HCT116 (cell line): ENCODE data around the gene FCHSD2. TPM values are rescaled to one million over a fixed set of nuclear protein-coding genes. Genes with fewer than 3 reads are reported as not detected.

Experiments
- ATAC-seq: fragments of 200-7000 bp; cut with Tn5 transposase; 2 replicates; pipeline ENCODE4 v1.9.1; 2020; ENCODE audit warnings: mild to moderate bottlenecking, moderate library complexity
- BruUV-seq: library from RNA; stranded (reverse); fragments of 400-500 nt; replicated peaks from 2 replicates; lab custom pipeline; 2021; lab: Mats Ljungman, UMichigan
- CTCF ChIA-PET: fragments of 300-600 bp; sonication (Branson Sonifier 250); formaldehyde crosslinking; loops from one replicate; lab custom pipeline; 2021; ENCODE audit warnings: antibody characterized with exemption; lab: Charles Lee
- POLR2A ChIA-PET: fragments of 300-600, 350-600 bp; sonication (Branson Sonifier 250); formaldehyde crosslinking; loops from one replicate; lab custom pipeline; 2021; ENCODE audit warnings: antibody characterized with exemption; lab: Charles Lee
- RAD21 ChIA-PET, 2 experiments: fragments of 300-600 bp; sonication (Branson Sonifier 250); formaldehyde crosslinking; loops; one replicate each; lab custom pipeline; 2023; ENCODE audit warnings: low total read pairs in 2 of 2; ENCODE audit not compliant: uncharacterized antibody in 2 of 2, unreplicated experiment in 2 of 2, low non-redundant PET in 1 of 2; lab: Charles Lee
- DNase-seq: peaks from one replicate; pipeline ENCODE4 v3.0.0-alpha.2; 2010; ENCODE audit warnings: low read depth, low spot score
- H2AFZ ChIP-seq: fragments of 200-600 bp; shearing (Covaris generic), sonication (generic); 2 replicates; pipeline ENCODE4 v1.6.1; 2017; ENCODE audit warnings: low read depth, mixed run types, mixed read lengths, antibody characterized with exemption, low read length; ENCODE audit not compliant: poor library complexity, severe bottlenecking
- H3K27ac ChIP-seq: 2 replicates; pipeline ENCODE4 v1.5.1; 2012; ENCODE audit warnings: low read depth, low read length
- H3K27me3 ChIP-seq: fragments of 200-600 bp; sonication (generic); 2 replicates; pipeline ENCODE4 v1.6.1; 2016; ENCODE audit warnings: mixed run types, low read length, mixed read lengths; ENCODE audit not compliant: insufficient read depth
- H3K36me3 ChIP-seq, 2 experiments: fragments of 200-500 bp in 1 of 2; fragments of 200-600 bp in 1 of 2; sonication (Bioruptor generic) in 1 of 2; sonication (generic) in 1 of 2; 2 replicates each; pipeline versions ENCODE4 v1.5.1 to v1.6.1; 2014 to 2016; ENCODE audit warnings: low read length in 2 of 2, inconsistent platforms in 1 of 2, mixed read lengths in 1 of 2, mixed run types in 1 of 2; ENCODE audit not compliant: insufficient read depth in 2 of 2, control insufficient read depth in 1 of 2
- H3K4me1 ChIP-seq, 2 experiments: fragments of 200-600 bp in 1 of 2; sonication (generic) in 1 of 2; 2 replicates each; pipeline versions ENCODE4 v1.5.1 to v1.6.1; 2012 to 2017; ENCODE audit warnings: low read length in 2 of 2, inconsistent platforms in 1 of 2, mild to moderate bottlenecking in 1 of 2, mixed read lengths in 1 of 2, mixed run types in 1 of 2, moderate library complexity in 1 of 2; ENCODE audit not compliant: insufficient read depth in 2 of 2, control insufficient read depth in 1 of 2
- H3K4me2 ChIP-seq: fragments of 200-600 bp; sonication (generic); 2 replicates; pipeline ENCODE4 v1.6.1; 2017; ENCODE audit warnings: mixed run types, low read length, mixed read lengths
- H3K4me3 ChIP-seq, 2 experiments: fragments of 200-600 bp in 1 of 2; sonication (generic) in 1 of 2; replicated peaks in 1 of 2; 2 replicates each; pipeline ENCODE4 v1.5.1; 2011 to 2016; ENCODE audit warnings: low read length in 2 of 2, control low read depth in 1 of 2, low read depth in 1 of 2, mild to moderate bottlenecking in 1 of 2, mixed read lengths in 1 of 2, mixed run types in 1 of 2
- H3K79me2 ChIP-seq: fragments of 200-600 bp; sonication (generic); 2 replicates; pipeline ENCODE4 v1.6.1; 2017; ENCODE audit warnings: mild to moderate bottlenecking, mixed run types, low read length, moderate library complexity, mixed read lengths; ENCODE audit not compliant: insufficient read depth
- H3K9ac ChIP-seq: fragments of 200-600 bp; sonication (generic); 2 replicates; pipeline ENCODE4 v1.6.1; 2016; ENCODE audit warnings: low read length, mixed read lengths
- H3K9me2 ChIP-seq: fragments of 200-600 bp; sonication (generic), shearing (Covaris generic); 2 replicates; pipeline ENCODE4 v1.6.1; 2017; ENCODE audit warnings: mixed run types, mild to moderate bottlenecking, moderate library complexity; ENCODE audit not compliant: insufficient read depth
- H3K9me3 ChIP-seq, 2 experiments: fragments of 200-500 bp in 1 of 2; fragments of 200-600 bp in 1 of 2; sonication (Bioruptor generic) in 1 of 2; sonication (generic) in 1 of 2; 2 replicates each; pipeline ENCODE4 v1.6.1; 2014 to 2017; ENCODE audit warnings: low read length in 2 of 2, mixed read lengths in 2 of 2, inconsistent platforms in 1 of 2, low read depth in 1 of 2, mild to moderate bottlenecking in 1 of 2, mixed run types in 1 of 2, moderate library complexity in 1 of 2; ENCODE audit not compliant: control insufficient read depth in 1 of 2, insufficient read depth in 1 of 2
- H4K20me1 ChIP-seq: fragments of 200-600 bp; sonication (generic), shearing (Covaris generic); 2 replicates; pipeline ENCODE4 v1.6.1; 2017; ENCODE audit warnings: mixed run types, mild to moderate bottlenecking, moderate library complexity; ENCODE audit not compliant: insufficient read depth
- CTCF ChIP-seq, 3 experiments: fragments of 200-600 bp in 1 of 3; sonication (generic) in 1 of 3; IDR thresholded peaks in 2 of 3; conservative IDR thresholded peaks in 1 of 3; 2 replicates each; pipeline ENCODE4 v1.5.1; 2012 to 2017; ENCODE audit warnings: low read depth in 2 of 3, low read length in 2 of 3, antibody characterized with exemption in 1 of 3, borderline replicate concordance in 1 of 3, control low read depth in 1 of 3, mild to moderate bottlenecking in 1 of 3, mixed read lengths in 1 of 3, mixed run types in 1 of 3, moderate library complexity in 1 of 3; ENCODE audit not compliant: insufficient read depth in 1 of 3
- EGR1 ChIP-seq: IDR thresholded peaks from 2 replicates; pipeline ENCODE4 v1.6.1; 2012; ENCODE audit warnings: low read depth
- EZH2phosphoT487 ChIP-seq: fragments of 200-600 bp; IDR thresholded peaks from 2 replicates; pipeline ENCODE4 v1.6.1; 2018; ENCODE audit warnings: antibody characterized with exemption, borderline replicate concordance
- FOSL1 ChIP-seq: IDR thresholded peaks from 2 replicates; pipeline ENCODE4 v1.6.1; 2012; ENCODE audit warnings: low read depth
- JUND ChIP-seq: IDR thresholded peaks from 2 replicates; pipeline ENCODE4 v1.6.1; 2012
- MAX ChIP-seq: IDR thresholded peaks from 2 replicates; pipeline ENCODE4 v1.6.1; 2012
- POLR2A ChIP-seq: IDR thresholded peaks from 2 replicates; pipeline ENCODE4 v1.7.0; 2011; ENCODE audit warnings: borderline replicate concordance; ENCODE audit not compliant: insufficient read depth, insufficient read length; ENCODE audit errors: extremely low read depth
- POLR2AphosphoS5 ChIP-seq: IDR thresholded peaks from 2 replicates; pipeline ENCODE4 v1.6.1; 2011; ENCODE audit warnings: mild to moderate bottlenecking, low read depth, low read length, moderate library complexity
- RAD21 ChIP-seq: IDR thresholded peaks from 2 replicates; pipeline ENCODE4 v1.6.1; 2012; ENCODE audit warnings: low read depth, mild to moderate bottlenecking
- SIN3A ChIP-seq: IDR thresholded peaks from 2 replicates; pipeline ENCODE4 v1.6.1; 2012; ENCODE audit warnings: low read depth
- SRF ChIP-seq: IDR thresholded peaks from 2 replicates; pipeline ENCODE4 v1.6.1; 2012; ENCODE audit warnings: low read depth
- TCF7L2 ChIP-seq: IDR thresholded peaks from 2 replicates; pipeline ENCODE4 v1.7.0; 2011; ENCODE audit warnings: borderline replicate concordance, inconsistent platforms; ENCODE audit not compliant: insufficient read depth, insufficient read length; ENCODE audit errors: extremely low read depth
- YY1 ChIP-seq: IDR thresholded peaks from 2 replicates; pipeline ENCODE4 v1.6.1; 2011; ENCODE audit warnings: low read length, low read depth, moderate library complexity, mild to moderate bottlenecking; ENCODE audit not compliant: insufficient replicate concordance; ENCODE audit errors: extremely low read depth
- ZBTB33 ChIP-seq: IDR thresholded peaks from 2 replicates; pipeline ENCODE4 v1.6.1; 2011; ENCODE audit warnings: mild to moderate bottlenecking, low read length, moderate library complexity; ENCODE audit not compliant: insufficient replicate concordance; ENCODE audit errors: extremely low read depth
- ZFX ChIP-seq: fragments of 450-650 bp; IDR thresholded peaks from 2 replicates; pipeline ENCODE4 v1.6.1; 2017
- ZNF274 ChIP-seq: fragments of 200-500 bp; sonication (Bioruptor generic); IDR thresholded peaks from 2 replicates; pipeline ENCODE4 v1.6.1; 2014; ENCODE audit warnings: mild to moderate bottlenecking, low read depth, low read length, inconsistent platforms
- intact Hi-C: fragments of 100-400 bp; cut with micrococcal nuclease; formaldehyde crosslinking; loops from 2 replicates; pipeline ENCODE4 v1.10.0; 2022
- total RNA-seq: library from RNA; stranded (reverse); gene quantifications from one replicate; pipeline ENCODE4 v1.2.1, GENCODE V29; 2021; ENCODE audit not compliant: unreplicated experiment
- TF ChIP-seq, protein P1 (sequence below): IDR thresholded peaks from 2 replicates; pipeline ENCODE4 v1.6.1; 2012
- TF ChIP-seq, protein P2 (sequence below): IDR thresholded peaks from 2 replicates; pipeline ENCODE4 v1.6.1; 2012; ENCODE audit warnings: low read depth

The FCHSD2 gene
- total RNA-seq, 1 experiment from 2014 or later: 15.0 TPM

- TF ChIP-seq RAD21: no peak
- TF ChIP-seq TCF7L2: no peak
- TF ChIP-seq CTCF (IDR thresholded peaks at IDR 0.05 in 2 of 3, conservative IDR thresholded peaks at IDR 0.05 in 1 of 3; ENCODE audit: borderline replicate concordance in 1 of 3, insufficient read depth in 1 of 3, low read depth in 2 of 3, low read length in 2 of 3): no peak
- no peak for TF ChIP-seq EGR1
- TF ChIP-seq EZH2phosphoT487: no peak
- no peak for TF ChIP-seq YY1
- no peak for TF ChIP-seq ZNF274
Observed at GRCh38 chr11:72899238-72899637, 242.9 kb downstream of the FCHSD2 start (continued).

DNA sequence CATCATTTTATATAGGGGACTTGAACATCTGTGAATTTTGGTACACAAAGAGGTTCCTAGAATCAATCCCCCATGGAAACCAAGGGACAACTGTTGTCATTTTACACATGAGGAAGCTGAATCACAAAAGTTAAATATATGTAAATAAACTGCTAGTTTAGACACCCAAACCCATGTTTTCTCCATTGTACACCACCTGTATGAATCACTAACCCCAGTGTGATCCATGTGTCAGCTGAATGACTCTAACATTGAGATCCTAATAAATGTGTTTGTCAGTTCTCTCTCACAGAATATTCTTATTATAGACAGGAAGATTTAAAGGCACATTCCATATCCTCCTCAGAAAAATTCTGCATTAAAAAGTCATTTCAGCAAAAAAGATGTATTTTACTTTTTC, 244.6 kb downstream of the FCHSD2 start:
- intact Hi-C loops: no loop called here
- ChIA-PET CTCF (interaction anchor here (0.9 kb wide), 1 partner anchor 103 kb away, joined by 3 read pairs; the partner anchor contains the start of gene STARD10), POLR2A (no interaction called here), RAD21 (no interaction called here)
- no peaks in the 10 kb centered on the region for H3K27me3 ChIP-seq
- H3K79me2 ChIP-seq: no peaks in the 10 kb centered on the region
- H3K9me3 ChIP-seq: no peaks in the 10 kb centered on the region
- H3K27ac ChIP-seq: no peak overlapping the region
- ATAC-seq: no peak
- H3K36me3 ChIP-seq: no peaks in the 10 kb centered on the region
- no peak for DNase-seq
- H4K20me1 ChIP-seq: no peaks in the 10 kb centered on the region
- no peak overlapping the region for H3K4me2 ChIP-seq
- H3K4me1 ChIP-seq: no peaks in the 10 kb centered on the region
- no peaks in the 10 kb centered on the region for H3K9me2 ChIP-seq
- no TSS peak for BruUV-seq
- H3K4me3 ChIP-seq: no peak overlapping the region
- H2AFZ ChIP-seq: no peak overlapping the region
- no peak overlapping the region for H3K9ac ChIP-seq
- TF ChIP-seq ZFX (no peak), ZNF274 (no peak), EGR1 (no peak), MAX (no peak), RAD21 (no peak), POLR2AphosphoS5 (no peak), FOSL1 (no peak), JUND (no peak), SIN3A (no peak), TCF7L2 (no peak), POLR2A (no peak), YY1 (no peak), ZBTB33 (no peak), SRF (no peak)
- TF ChIP-seq, protein P1, sequence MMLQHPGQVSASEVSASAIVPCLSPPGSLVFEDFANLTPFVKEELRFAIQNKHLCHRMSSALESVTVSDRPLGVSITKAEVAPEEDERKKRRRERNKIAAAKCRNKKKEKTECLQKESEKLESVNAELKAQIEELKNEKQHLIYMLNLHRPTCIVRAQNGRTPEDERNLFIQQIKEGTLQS: no peak
- TF ChIP-seq, protein P2, sequence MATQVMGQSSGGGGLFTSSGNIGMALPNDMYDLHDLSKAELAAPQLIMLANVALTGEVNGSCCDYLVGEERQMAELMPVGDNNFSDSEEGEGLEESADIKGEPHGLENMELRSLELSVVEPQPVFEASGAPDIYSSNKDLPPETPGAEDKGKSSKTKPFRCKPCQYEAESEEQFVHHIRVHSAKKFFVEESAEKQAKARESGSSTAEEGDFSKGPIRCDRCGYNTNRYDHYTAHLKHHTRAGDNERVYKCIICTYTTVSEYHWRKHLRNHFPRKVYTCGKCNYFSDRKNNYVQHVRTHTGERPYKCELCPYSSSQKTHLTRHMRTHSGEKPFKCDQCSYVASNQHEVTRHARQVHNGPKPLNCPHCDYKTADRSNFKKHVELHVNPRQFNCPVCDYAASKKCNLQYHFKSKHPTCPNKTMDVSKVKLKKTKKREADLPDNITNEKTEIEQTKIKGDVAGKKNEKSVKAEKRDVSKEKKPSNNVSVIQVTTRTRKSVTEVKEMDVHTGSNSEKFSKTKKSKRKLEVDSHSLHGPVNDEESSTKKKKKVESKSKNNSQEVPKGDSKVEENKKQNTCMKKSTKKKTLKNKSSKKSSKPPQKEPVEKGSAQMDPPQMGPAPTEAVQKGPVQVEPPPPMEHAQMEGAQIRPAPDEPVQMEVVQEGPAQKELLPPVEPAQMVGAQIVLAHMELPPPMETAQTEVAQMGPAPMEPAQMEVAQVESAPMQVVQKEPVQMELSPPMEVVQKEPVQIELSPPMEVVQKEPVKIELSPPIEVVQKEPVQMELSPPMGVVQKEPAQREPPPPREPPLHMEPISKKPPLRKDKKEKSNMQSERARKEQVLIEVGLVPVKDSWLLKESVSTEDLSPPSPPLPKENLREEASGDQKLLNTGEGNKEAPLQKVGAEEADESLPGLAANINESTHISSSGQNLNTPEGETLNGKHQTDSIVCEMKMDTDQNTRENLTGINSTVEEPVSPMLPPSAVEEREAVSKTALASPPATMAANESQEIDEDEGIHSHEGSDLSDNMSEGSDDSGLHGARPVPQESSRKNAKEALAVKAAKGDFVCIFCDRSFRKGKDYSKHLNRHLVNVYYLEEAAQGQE: no peak
